DND-41 (cell line): ENCODE measurements around the gene LRRC58.

ENCODE experiments used
- ATAC-seq: fragments of 200-7000 bp; cut with Tn5 transposase; 3 replicates; pipeline ENCODE4 v1.9.1; 2021; ENCODE audit warnings: low read depth; ENCODE audit not compliant: insufficient read depth
- DNase-seq: peaks from one replicate; pipeline ENCODE4 v3.0.0-alpha.2; 2020
- H2AFZ ChIP-seq: 2 replicates; pipeline ENCODE4 v1.6.0; 2012; ENCODE audit warnings: low read depth, low read length
- H3K27ac ChIP-seq: 2 replicates; pipeline ENCODE4 v1.5.1; 2012; ENCODE audit warnings: low read length, inconsistent platforms
- H3K27me3 ChIP-seq: fragments of 200-600 bp; sonication (generic); 2 replicates; pipeline ENCODE4 v1.6.0; 2012; ENCODE audit warnings: low read length, mild to moderate bottlenecking, inconsistent platforms; ENCODE audit not compliant: insufficient read depth, poor library complexity
- H3K36me3 ChIP-seq: 2 replicates; pipeline ENCODE4 v1.5.1; 2012; ENCODE audit warnings: low read length, inconsistent platforms; ENCODE audit not compliant: insufficient read depth
- H3K4me1 ChIP-seq: 2 replicates; pipeline ENCODE4 v1.5.1; 2012; ENCODE audit warnings: mild to moderate bottlenecking, low read length; ENCODE audit not compliant: insufficient read depth
- H3K4me2 ChIP-seq: 2 replicates; pipeline ENCODE4 v1.6.0; 2012; ENCODE audit warnings: mild to moderate bottlenecking, moderate library complexity, low read length, inconsistent platforms; ENCODE audit not compliant: insufficient read depth
- H3K4me3 ChIP-seq, 2 experiments: fragments of 200-600 bp in 1 of 2; shearing (Covaris generic) in 1 of 2; 2 replicates each; pipeline ENCODE4 v1.5.1; 2012 to 2016; ENCODE audit warnings: inconsistent platforms in 2 of 2, low read length in 2 of 2, mild to moderate bottlenecking in 2 of 2, low read depth in 1 of 2, moderate library complexity in 1 of 2
- H3K79me2 ChIP-seq: 2 replicates; pipeline ENCODE4 v1.6.0; 2012; ENCODE audit warnings: low read length, inconsistent platforms; ENCODE audit not compliant: insufficient read depth
- H3K9ac ChIP-seq: 2 replicates; pipeline ENCODE4 v1.6.0; 2012; ENCODE audit warnings: low read depth, mild to moderate bottlenecking, inconsistent platforms, low read length, moderate library complexity
- H3K9me3 ChIP-seq: 2 replicates; pipeline ENCODE4 v1.5.1; 2012; ENCODE audit warnings: low read length, moderate library complexity, mild to moderate bottlenecking, inconsistent platforms; ENCODE audit not compliant: insufficient read depth, severe bottlenecking
- H4K20me1 ChIP-seq: 2 replicates; pipeline ENCODE4 v1.6.0; 2012; ENCODE audit warnings: low read length; ENCODE audit not compliant: insufficient read depth
- CTCF ChIP-seq: IDR thresholded peaks from 2 replicates; pipeline ENCODE4 v1.5.1; 2012; ENCODE audit warnings: borderline replicate concordance, low read length, moderate library complexity, mild to moderate bottlenecking; ENCODE audit not compliant: poor library complexity, severe bottlenecking; ENCODE audit errors: extremely low read depth
- EZH2 ChIP-seq: IDR thresholded peaks from 3 replicates; pipeline ENCODE4 v1.6.1; 2012; ENCODE audit warnings: borderline replicate concordance, low read depth, mild to moderate bottlenecking, moderate library complexity, low read length, inconsistent platforms; ENCODE audit not compliant: severe bottlenecking

Gene LRRC58

GRCh38 chr3:120289636-120290035, 59.5 kb downstream of the LRRC58 start:
- H3K9ac ChIP-seq = no peak overlapping the region
- ATAC-seq (no peak), DNase-seq (no peak)
- H3K79me2 ChIP-seq = no peaks in the 10 kb centered on the region
- H3K27me3 ChIP-seq = no peaks in the 10 kb centered on the region
- H4K20me1 ChIP-seq = no peaks in the 10 kb centered on the region
- no peak overlapping the region for H3K4me2 ChIP-seq
- H3K4me3 ChIP-seq = no peak overlapping the region
- no peak overlapping the region for H3K27ac ChIP-seq
- TF ChIP-seq CTCF = no peak
- TF ChIP-seq EZH2 = no peak
- no peak overlapping the region for H2AFZ ChIP-seq
- H3K4me1 ChIP-seq = no peaks in the 10 kb centered on the region
- H3K9me3 ChIP-seq = no peaks in the 10 kb centered on the region
- no peaks in the 10 kb centered on the region for H3K36me3 ChIP-seq

GRCh38 chr3:120286465-120286864, 62.7 kb downstream of the LRRC58 start:
- Histone ChIP-seq H3K4me1 (no peaks in the 10 kb centered on the region), H3K27me3 (no peaks in the 10 kb centered on the region), H3K4me2 (no peak overlapping the region), H3K79me2 (no peaks in the 10 kb centered on the region), H3K27ac (no peak overlapping the region), H3K9me3 (no peaks in the 10 kb centered on the region), H3K4me3 (no peak overlapping the region), H2AFZ (no peak overlapping the region), H4K20me1 (no peaks in the 10 kb centered on the region), H3K9ac (no peak overlapping the region), H3K36me3 (no peaks in the 10 kb centered on the region)
- no peak for ATAC-seq
- no peak for TF ChIP-seq EZH2
- TF ChIP-seq CTCF = no peak
- no peak for DNase-seq

GRCh38 chr3:120285508-120285841, 63.7 kb downstream of the LRRC58 start:
- Histone ChIP-seq H3K27ac (no peak overlapping the region), H3K4me3 (no peak overlapping the region), H3K27me3 (no peaks in the 10 kb centered on the region), H3K9ac (no peak overlapping the region), H3K9me3 (no peaks in the 10 kb centered on the region), H2AFZ (no peak overlapping the region), H3K4me1 (no peaks in the 10 kb centered on the region), H3K79me2 (no peaks in the 10 kb centered on the region), H3K36me3 (no peaks in the 10 kb centered on the region), H4K20me1 (no peaks in the 10 kb centered on the region), H3K4me2 (no peak overlapping the region)
- ATAC-seq (no peak), DNase-seq (no peak)
- no peak for TF ChIP-seq EZH2
- no peak for TF ChIP-seq CTCF

GRCh38 chr3:120284747-120285507, 64.2 kb downstream of the LRRC58 start, which contains the start of gene GPR156:
GPR156 (minus strand) TSS chr3:120285222; CDS start chr3:120244098, 41,124 bp downstream.
- TF ChIP-seq EZH2 (no peak), CTCF (no peak)
- Histone ChIP-seq H3K27ac (no peak within 1 kb of the TSS), H3K4me2 (no peak within 1 kb of the TSS), H3K9me3 (no peaks in the 10 kb centered on the region), H3K4me1 (no peaks in the 10 kb centered on the region), H3K9ac (no peak within 1 kb of the TSS), H4K20me1 (no peaks in the 10 kb centered on the region), H3K4me3 (no peak within 1 kb of the TSS), H2AFZ (no peak within 1 kb of the TSS), H3K36me3 (no peaks in the 10 kb centered on the region), H3K27me3 (no peaks in the 10 kb centered on the region), H3K79me2 (no peaks in the 10 kb centered on the region)
- ATAC-seq (no peak), DNase-seq (no peak)
